CD4-positive, alpha-beta T cell (primary cell): ENCODE results near the gene ZNF222. TPM values are rescaled to one million over a fixed set of nuclear protein-coding genes. Genes with fewer than 3 reads are reported as not detected.

Source experiments
- ATAC-seq: fragments of 200-7000 bp; cut with Tn5 transposase; one replicate; pipeline ENCODE4 v1.10.0; 2022; ENCODE audit warnings: mild to moderate bottlenecking; ENCODE audit not compliant: poor library complexity
- CTCF ChIA-PET: fragments of 350-600 bp; sonication (Branson Sonifier 250); formaldehyde crosslinking; loops from one replicate; lab custom pipeline; 2021; ENCODE audit warnings: antibody characterized with exemption, inconsistent platforms; lab: Charles Lee
- POLR2A ChIA-PET: fragments of 350-600 bp; sonication (Branson Sonifier 250); formaldehyde crosslinking; loops from one replicate; lab custom pipeline; 2021; ENCODE audit warnings: antibody characterized with exemption, inconsistent platforms; lab: Charles Lee
- DNase-seq, 14 experiments: peaks; one replicate each; pipeline ENCODE4 v3.0.0-alpha.2; 2013 to 2020; ENCODE audit warnings: mixed read lengths in 2 of 14
- H3K27ac ChIP-seq, 2 donors: one replicate each; pipeline versions ENCODE4 v1.5.1 to v1.7.0; 2013; ENCODE audit warnings: low read length in 2 of 2, low read depth in 1 of 2, mild to moderate bottlenecking in 1 of 2
- H3K27me3 ChIP-seq, 2 experiments: 1 replicate in 1 of 2; 2 replicates in 1 of 2; pipeline versions ENCODE4 v1.6.1 to v1.7.0; 2013; ENCODE audit warnings: low read length in 2 of 2, control low read depth in 1 of 2, mild to moderate bottlenecking in 1 of 2, moderate library complexity in 1 of 2; ENCODE audit not compliant: insufficient read depth in 2 of 2, control insufficient read depth in 1 of 2
- H3K36me3 ChIP-seq: one replicate; pipeline ENCODE4 v1.6.1; 2013; ENCODE audit warnings: low read length, control low read depth; ENCODE audit not compliant: insufficient read depth
- H3K4me1 ChIP-seq: one replicate; pipeline ENCODE4 v1.6.1; 2013; ENCODE audit warnings: low read length, control low read depth; ENCODE audit not compliant: insufficient read depth
- H3K4me3 ChIP-seq: one replicate; pipeline ENCODE4 v1.5.1; 2013; ENCODE audit warnings: mild to moderate bottlenecking, low read length, moderate library complexity
- H3K9me3 ChIP-seq, 2 experiments: 1 replicate in 1 of 2; 2 replicates in 1 of 2; pipeline versions ENCODE4 v1.6.1 to v1.7.0; 2013; ENCODE audit warnings: low read length in 2 of 2, mild to moderate bottlenecking in 2 of 2, control low read depth in 1 of 2, moderate library complexity in 1 of 2; ENCODE audit not compliant: control insufficient read depth in 1 of 2, insufficient read depth in 1 of 2
- H3K27ac Mint-ChIP-seq: one replicate; pipeline ENCODE4 v1.8.0; 2020; ENCODE audit warnings: mixed read lengths
- H3K27me3 Mint-ChIP-seq: one replicate; pipeline ENCODE4 v1.8.0; 2021; ENCODE audit warnings: mixed read lengths
- H3K36me3 Mint-ChIP-seq: one replicate; pipeline ENCODE4 v1.8.0; 2021; ENCODE audit warnings: low read depth, mixed read lengths
- H3K4me1 Mint-ChIP-seq: one replicate; pipeline ENCODE4 v1.8.0; 2021; ENCODE audit warnings: low read depth, mixed read lengths
- H3K4me3 Mint-ChIP-seq: one replicate; pipeline ENCODE4 v1.8.0; 2020; ENCODE audit warnings: mild to moderate bottlenecking, mixed read lengths
- H3K9me3 Mint-ChIP-seq: one replicate; pipeline ENCODE4 v1.8.0; 2020; ENCODE audit warnings: mixed read lengths
- intact Hi-C, 2 experiments: fragments of 100-400 bp; cut with DNase I in 1 of 2; cut with micrococcal nuclease in 1 of 2; formaldehyde crosslinking; loops; one replicate each; pipeline versions ENCODE4 v1.15.1 to v1.9.0; 2023 to 2025; cut with DNase I, micrococcal nuclease
- total RNA-seq, 174 experiments: library from RNA in 2 of 174; stranded (reverse) in 2 of 174; gene quantifications; one replicate each; pipeline ENCODE4 v1.2.3 and lab custom pipeline; 2021 to 2026
- TF ChIP-seq, protein P1 (sequence below): fragments of 200-600 bp; IDR thresholded peaks from one replicate; pipeline ENCODE4 v1.8.0; 2022; ENCODE audit warnings: antibody characterized with exemption, mild to moderate bottlenecking

The ZNF222 gene
- total RNA-seq, 2 experiments from 2014 or later, result 4.5 to 5.8 TPM

DNA sequence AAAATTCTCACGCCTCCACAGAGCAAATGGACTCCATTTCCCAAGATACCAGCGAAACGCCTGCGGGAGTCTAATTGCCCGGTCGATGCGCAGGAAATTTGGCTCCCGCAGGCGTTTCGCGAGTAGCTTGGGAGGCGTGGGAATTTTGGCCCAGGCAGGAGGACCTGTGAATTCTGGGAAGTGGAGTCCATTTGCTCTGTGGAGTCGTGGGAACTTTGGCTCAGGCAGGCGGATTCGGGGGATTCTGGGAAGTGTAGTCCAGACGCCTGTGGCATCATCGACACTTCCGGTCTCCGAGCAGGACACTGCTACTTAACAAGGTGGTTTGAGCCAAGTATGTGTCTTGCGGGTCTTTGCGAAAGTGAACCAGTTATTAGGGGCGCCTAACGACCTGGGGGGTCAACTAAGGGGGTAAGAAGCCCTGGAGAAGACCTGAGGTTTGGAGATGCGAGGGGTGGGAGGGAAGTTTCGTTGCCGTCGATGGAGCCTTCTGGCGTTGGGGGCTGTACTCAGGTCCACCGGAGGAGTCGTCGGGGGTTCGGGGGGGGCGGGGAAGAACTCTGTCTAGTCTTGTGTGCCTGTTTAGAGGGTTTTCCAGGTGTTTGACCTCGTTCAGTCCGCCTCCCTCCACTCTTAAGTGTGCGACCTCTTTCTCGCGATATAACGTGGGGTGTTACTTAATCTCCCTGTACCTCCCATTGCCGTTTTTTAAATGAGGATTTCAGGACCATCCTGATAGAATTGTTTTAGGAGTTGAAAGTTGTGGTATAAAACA lies 41.1 kb upstream of the ZNF222 start, which contains the start of gene ZNF155:
TSS of gene ZNF155 (plus strand) at position 277 of the 775 bp plus-strand sequence. CDS start 4,356 bp downstream, outside the sequence.
- H3K27ac ChIP-seq, result peak within 1 kb of the TSS in 1 of 2 donors; percentile 72
- TF ChIP-seq, protein P1, sequence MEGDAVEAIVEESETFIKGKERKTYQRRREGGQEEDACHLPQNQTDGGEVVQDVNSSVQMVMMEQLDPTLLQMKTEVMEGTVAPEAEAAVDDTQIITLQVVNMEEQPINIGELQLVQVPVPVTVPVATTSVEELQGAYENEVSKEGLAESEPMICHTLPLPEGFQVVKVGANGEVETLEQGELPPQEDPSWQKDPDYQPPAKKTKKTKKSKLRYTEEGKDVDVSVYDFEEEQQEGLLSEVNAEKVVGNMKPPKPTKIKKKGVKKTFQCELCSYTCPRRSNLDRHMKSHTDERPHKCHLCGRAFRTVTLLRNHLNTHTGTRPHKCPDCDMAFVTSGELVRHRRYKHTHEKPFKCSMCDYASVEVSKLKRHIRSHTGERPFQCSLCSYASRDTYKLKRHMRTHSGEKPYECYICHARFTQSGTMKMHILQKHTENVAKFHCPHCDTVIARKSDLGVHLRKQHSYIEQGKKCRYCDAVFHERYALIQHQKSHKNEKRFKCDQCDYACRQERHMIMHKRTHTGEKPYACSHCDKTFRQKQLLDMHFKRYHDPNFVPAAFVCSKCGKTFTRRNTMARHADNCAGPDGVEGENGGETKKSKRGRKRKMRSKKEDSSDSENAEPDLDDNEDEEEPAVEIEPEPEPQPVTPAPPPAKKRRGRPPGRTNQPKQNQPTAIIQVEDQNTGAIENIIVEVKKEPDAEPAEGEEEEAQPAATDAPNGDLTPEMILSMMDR, result no peak
- H3K36me3 Mint-ChIP-seq, result peaks cover 35% of the 10 kb centered on the region
- peaks cover 0 to 6% of the 10 kb centered on the region in 2 experiments for H3K9me3 ChIP-seq
- no peaks in the 10 kb centered on the region for H3K27me3 Mint-ChIP-seq
- no peaks in the 10 kb centered on the region for H3K27me3 ChIP-seq
- POLR2A ChIA-PET, result interaction anchor here (1.6 kb wide), 1 partner anchor 49 kb away, joined by 4 read pairs; the partner anchor contains the start of gene ZNF45
- H3K4me3 Mint-ChIP-seq, result peak within 1 kb of the TSS; percentile 97
- peak; percentile 39 to 88 (median 56) for DNase-seq
- H3K4me1 ChIP-seq, result peaks cover 16% of the 10 kb centered on the region
- CTCF ChIA-PET, result interaction anchor here (1.2 kb wide), 1 partner anchor 21 kb away, joined by 3 read pairs; no protein-coding TSS in a partner anchor
- ATAC-seq, result peak; percentile 88
- no peaks in the 10 kb centered on the region for H3K9me3 Mint-ChIP-seq
- peaks cover 6% of the 10 kb centered on the region for H3K36me3 ChIP-seq
- peak within 1 kb of the TSS; percentile 83 for H3K27ac Mint-ChIP-seq
- peaks cover 22% of the 10 kb centered on the region for H3K4me1 Mint-ChIP-seq
- intact Hi-C loops, result loop anchor here (1.0 to 5.0 kb wide), 6 partner anchors 18 to 518 kb away; partner anchors contain the start of genes ZNF230 (in 2 of the 2), ZNF180 (in 1 of the 2), ZNF224 (in 1 of the 2) and ZNF284 (in 1 of the 2)
- H3K4me3 ChIP-seq, result peak within 1 kb of the TSS; percentile 85

- peaks cover 0 to 6% of the 10 kb centered on the region in 2 experiments for H3K9me3 ChIP-seq
- no peaks in the 10 kb centered on the region for H3K9me3 Mint-ChIP-seq
- no peak for ATAC-seq
- peaks cover 22% of the 10 kb centered on the region for H3K4me1 Mint-ChIP-seq
- CTCF ChIA-PET, result interaction anchor here (1.2 kb wide), 1 partner anchor 20 kb away, joined by 3 read pairs; no protein-coding TSS in a partner anchor
- no peaks in the 10 kb centered on the region for H3K27me3 Mint-ChIP-seq
- peaks cover 11% of the 10 kb centered on the region for H3K36me3 ChIP-seq
- peak overlapping the region; percentile 97 for H3K4me3 Mint-ChIP-seq
- H3K27ac Mint-ChIP-seq, result peak overlapping the region; percentile 83
- intact Hi-C loops, result loop anchor here (1.0 to 5.0 kb wide), 5 partner anchors 18 to 518 kb away; partner anchors contain the start of genes ZNF230 (in 2 of the 2), ZNF180 (in 1 of the 2), ZNF224 (in 1 of the 2) and ZNF284 (in 1 of the 2)
- POLR2A ChIA-PET, result interaction anchor here (1.6 kb wide), 1 partner anchor 49 kb away, joined by 4 read pairs; the partner anchor contains the start of gene ZNF45
- peak overlapping the region; percentile 85 for H3K4me3 ChIP-seq
- peaks cover 16% of the 10 kb centered on the region for H3K4me1 ChIP-seq
- peaks cover 41% of the 10 kb centered on the region for H3K36me3 Mint-ChIP-seq
- DNase-seq, result peak in 1 of 14 experiments; percentile 13
- no peaks in the 10 kb centered on the region for H3K27me3 ChIP-seq
- TF ChIP-seq, protein P1, result no peak
- H3K27ac ChIP-seq, result no peak overlapping the region
Observed at GRCh38 chr19:43984687-43985000, 40.5 kb upstream of the ZNF222 start.

GRCh38 chr19:43997631-43998290 lies 27.4 kb upstream of the ZNF222 start:
- Histone ChIP-seq H3K27ac (no peak overlapping the region), H3K27me3 (no peaks in the 10 kb centered on the region), H3K4me3 (no peak overlapping the region), H3K36me3 (peaks cover 42% of the 10 kb centered on the region), H3K4me1 (peaks cover 7% of the 10 kb centered on the region), H3K9me3 (peaks cover 7 to 30% of the 10 kb centered on the region in 2 experiments)
- H3K27ac Mint-ChIP-seq, result no peak overlapping the region
- peaks cover 8% of the 10 kb centered on the region for H3K4me1 Mint-ChIP-seq
- CTCF ChIA-PET, result no interaction called here
- no peaks in the 10 kb centered on the region for H3K27me3 Mint-ChIP-seq
- peaks cover 74% of the 10 kb centered on the region for H3K36me3 Mint-ChIP-seq
- H3K4me3 Mint-ChIP-seq, result no peak overlapping the region
- ATAC-seq, result no peak
- POLR2A ChIA-PET, result no interaction called here
- DNase-seq, result no peak
- TF ChIP-seq, protein P1, result no peak
- intact Hi-C loops, result no loop called here
- H3K9me3 Mint-ChIP-seq, result peaks cover 13% of the 10 kb centered on the region
